ENCODE data around the gene TRAT1. TPM values are rescaled to one million over a fixed set of nuclear protein-coding genes. Genes with fewer than 3 reads are reported as not detected.

TRAT1 gene
- total and polyA plus RNA-seq, 9 of the 15 experiments (the other 6 are each of a cell fraction or from before 2014, with no cell fraction given) = not detected

DNA sequence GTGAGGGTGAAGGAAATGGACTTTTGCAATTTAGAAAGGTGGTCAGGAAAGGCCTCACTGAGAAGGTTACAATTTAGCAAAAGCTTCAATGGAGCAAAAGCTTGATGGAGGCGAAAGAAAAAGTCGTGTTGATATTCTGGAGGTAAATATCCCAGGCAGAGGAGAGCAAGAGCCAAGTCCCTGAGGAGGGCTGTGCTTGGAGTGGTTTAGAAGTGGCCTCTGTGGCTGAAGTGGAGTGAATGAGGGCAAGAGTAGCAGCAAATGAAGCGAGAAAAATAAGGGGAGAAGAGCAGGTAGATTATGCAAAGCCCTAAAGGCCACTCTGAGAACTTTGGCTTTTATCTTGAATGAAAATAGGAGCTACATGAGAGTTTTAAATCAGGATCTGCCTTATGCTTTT, 76.9 kb downstream of the TRAT1 start:
- Histone ChIP-seq H3K27me3 (ENCODE audit: control insufficient read depth in 2 of 2, insufficient read depth in 2 of 2, low read length in 2 of 2) (no peaks in the 10 kb centered on the region), H4K20me1 (replicated peaks; ENCODE audit: control insufficient read depth, insufficient read depth, low read length) (no peaks in the 10 kb centered on the region), H2AFZ (ENCODE audit: low read depth, low read length) (no peak overlapping the region), H3K9me3 (replicated peaks; ENCODE audit: control insufficient read depth, insufficient read depth, low read depth, low read length) (no peaks in the 10 kb centered on the region), H3K4me1 (replicated peaks in 1 of 2; ENCODE audit: control insufficient read depth in 2 of 2, insufficient read depth in 2 of 2, low read length in 2 of 2) (no peaks in the 10 kb centered on the region), H3K4me2 (ENCODE audit: insufficient read depth, low read length) (no peak overlapping the region), H3K9ac (ENCODE audit: insufficient read depth in 1 of 2, low read depth in 2 of 2, low read length in 2 of 2) (no peak overlapping the region), H3K79me2 (ENCODE audit: control insufficient read depth, insufficient read depth, low read length) (no peaks in the 10 kb centered on the region), H3K36me3 (ENCODE audit: control insufficient read depth, insufficient read depth, low read length) (no peaks in the 10 kb centered on the region), H3K9me1 (ENCODE audit: control insufficient read depth, insufficient read depth, low read length) (no peaks in the 10 kb centered on the region), H3K27ac (ENCODE audit: extremely low read depth, low read depth, low read length) (no peak overlapping the region), H3K4me3 (no peak overlapping the region)
- intact Hi-C loops (cut with micrococcal nuclease) (no loop called here), in situ Hi-C loops (cut with MboI) (no loop called here)
- ATAC-seq = no peak
- no peak for TF ChIP-seq SUPT5H (IDR thresholded peaks at IDR 0.05)
- TF ChIP-seq MYC (IDR thresholded peaks at IDR 0.05; ENCODE audit: low read depth, low read length) = no peak
- no peak for TF ChIP-seq MYC (CRISPR knock-in tag; IDR thresholded peaks at IDR 0.05; ENCODE audit: borderline replicate concordance, low read depth)
- no peak for TF ChIP-seq ZNF324 (CRISPR knock-in tag; IDR thresholded peaks at IDR 0.05)
- 0% methylated on average over 2 of the region's 3 CpGs for WGBS (ENCODE audit: insufficient coverage, low coverage, missing lambda C conversion rate)
- no peak for FAIRE-seq
- no TSS peak for BruUV-seq (replicated peaks)
- ChIA-PET CTCF (ENCODE audit: low intra/inter-chr PET ratio) (no interaction called here), POLR2A (no interaction called here)
- DNase-seq (ENCODE audit: extremely low read depth in 1 of 4, low spot score in 3 of 4) = no peak

Other genes starting within 250 kb of the TRAT1 start
- gene CIP2A, start 233.3 kb upstream of the TRAT1 start, total RNA-seq (2014; rRNA removed) = 22.4 and 41.7 TPM in 2 replicates
- gene CIP2A, start 233.3 kb upstream of the TRAT1 start, total RNA-seq (2014; rRNA removed; fragmentation: Illumina TruSeq; extraction: Trizol) = 32.6 and 37.3 TPM in 2 replicates
- 28.4 and 31.7 TPM in 2 replicates for gene CIP2A, start 233.3 kb upstream of the TRAT1 start, total RNA-seq (2015; rRNA removed; fragmentation: Illumina TruSeq; extraction: Trizol)
- gene CIP2A, start 233.3 kb upstream of the TRAT1 start, total RNA-seq (2021) = 31.5 and 31.8 TPM in 2 replicates
- 22.3 and 32.7 TPM in 2 replicates for gene CIP2A, start 233.3 kb upstream of the TRAT1 start, polyA plus RNA-seq (2011; rRNA removed)
- gene CIP2A, start 233.3 kb upstream of the TRAT1 start, polyA plus RNA-seq (2014; fragmentation: Illumina TruSeq; extraction: Trizol) = 29.3 and 31.0 TPM in 2 replicates
- gene CIP2A, start 233.3 kb upstream of the TRAT1 start, polyA plus RNA-seq (2014; fragmentation: Nextera tagmentation; extraction: Ambion mirVana) = 10 to 100 TPM; 10.5 to 17.9 TPM
- 19.9 and 27.8 TPM in 2 replicates for gene CIP2A, start 233.3 kb upstream of the TRAT1 start, polyA plus RNA-seq (2014; rRNA removed)
- 3.2 and 3.5 TPM in 2 replicates for gene DZIP3, start 233.1 kb upstream of the TRAT1 start, total RNA-seq (2014; rRNA removed)
- 7.5 and 7.9 TPM in 2 replicates for gene DZIP3, start 233.1 kb upstream of the TRAT1 start, total RNA-seq (2014; rRNA removed; fragmentation: Illumina TruSeq; extraction: Trizol)
- gene DZIP3, start 233.1 kb upstream of the TRAT1 start, total RNA-seq (2015; rRNA removed; fragmentation: Illumina TruSeq; extraction: Trizol) = 6.3 and 7.3 TPM in 2 replicates
- gene DZIP3, start 233.1 kb upstream of the TRAT1 start, total RNA-seq (2021) = 6.1 and 6.3 TPM in 2 replicates
- gene DZIP3, start 233.1 kb upstream of the TRAT1 start, polyA plus RNA-seq (2011; rRNA removed) = 7.9 and 9.7 TPM in 2 replicates
- gene DZIP3, start 233.1 kb upstream of the TRAT1 start, polyA plus RNA-seq (2014; fragmentation: Illumina TruSeq; extraction: Trizol) = 5.5 and 5.7 TPM in 2 replicates
- gene DZIP3, start 233.1 kb upstream of the TRAT1 start, polyA plus RNA-seq (2014; fragmentation: Nextera tagmentation; extraction: Ambion mirVana) = 1 to 10 TPM; 4.4 to 5.2 TPM
- gene DZIP3, start 233.1 kb upstream of the TRAT1 start, polyA plus RNA-seq (2014; rRNA removed) = 5.0 TPM in 2 replicates
- gene RETNLB, start 65.4 kb upstream of the TRAT1 start, total RNA-seq (2014; rRNA removed) = not detected in 2 replicates
- gene RETNLB, start 65.4 kb upstream of the TRAT1 start, total RNA-seq (2014; rRNA removed; fragmentation: Illumina TruSeq; extraction: Trizol) = not detected in 2 replicates
- gene RETNLB, start 65.4 kb upstream of the TRAT1 start, total RNA-seq (2015; rRNA removed; fragmentation: Illumina TruSeq; extraction: Trizol) = not detected in 2 replicates
- gene RETNLB, start 65.4 kb upstream of the TRAT1 start, total RNA-seq (2021) = not detected in 2 replicates
- gene RETNLB, start 65.4 kb upstream of the TRAT1 start, polyA plus RNA-seq (2011; rRNA removed) = not detected in 2 replicates
- not detected in 2 replicates for gene RETNLB, start 65.4 kb upstream of the TRAT1 start, polyA plus RNA-seq (2014; fragmentation: Illumina TruSeq; extraction: Trizol)
- gene RETNLB, start 65.4 kb upstream of the TRAT1 start, polyA plus RNA-seq (2014; fragmentation: Nextera tagmentation; extraction: Ambion mirVana) = not detected
- not detected in 2 replicates for gene RETNLB, start 65.4 kb upstream of the TRAT1 start, polyA plus RNA-seq (2014; rRNA removed)
- gene GUCA1C, start 131.1 kb downstream of the TRAT1 start, total RNA-seq (2014; rRNA removed) = not detected in 2 replicates
- not detected in 2 replicates for gene GUCA1C, start 131.1 kb downstream of the TRAT1 start, total RNA-seq (2014; rRNA removed; fragmentation: Illumina TruSeq; extraction: Trizol)
- not detected in 2 replicates for gene GUCA1C, start 131.1 kb downstream of the TRAT1 start, total RNA-seq (2015; rRNA removed; fragmentation: Illumina TruSeq; extraction: Trizol)
- gene GUCA1C, start 131.1 kb downstream of the TRAT1 start, total RNA-seq (2021) = not detected in 2 replicates
- not detected in 2 replicates for gene GUCA1C, start 131.1 kb downstream of the TRAT1 start, polyA plus RNA-seq (2011; rRNA removed)
- not detected in 2 replicates for gene GUCA1C, start 131.1 kb downstream of the TRAT1 start, polyA plus RNA-seq (2014; fragmentation: Illumina TruSeq; extraction: Trizol)
- gene GUCA1C, start 131.1 kb downstream of the TRAT1 start, polyA plus RNA-seq (2014; fragmentation: Nextera tagmentation; extraction: Ambion mirVana) = not detected
- gene GUCA1C, start 131.1 kb downstream of the TRAT1 start, polyA plus RNA-seq (2014; rRNA removed) = not detected in 2 replicates